GM23248 (cell line): ENCODE measurements around the gene TEDC2.

Experiments used
- EZH2 ChIP-seq: fragments of 200-600 bp; sonication (generic); IDR thresholded peaks from 2 replicates; pipeline ENCODE4 v1.6.1; 2018; ENCODE audit warnings: antibody characterized with exemption, mild to moderate bottlenecking; ENCODE audit not compliant: insufficient read depth, poor library complexity, severe bottlenecking
- EZH2phosphoT487 ChIP-seq: fragments of 200-600 bp; sonication (generic); IDR thresholded peaks from 2 replicates; pipeline ENCODE4 v1.6.1; 2018; ENCODE audit warnings: antibody characterized with exemption, moderate library complexity, mild to moderate bottlenecking, low read depth; ENCODE audit not compliant: insufficient read depth

GRCh38 chr16:2500430-2500917 is 40.6 kb downstream of the TEDC2 start:
- TF ChIP-seq EZH2phosphoT487 (no peak), EZH2 (no peak)
